DND-41 (cell line): ENCODE measurements around the gene HS3ST6.

Experiments
- CTCF ChIP-seq: IDR thresholded peaks from 2 replicates; pipeline ENCODE4 v1.5.1; 2012; ENCODE audit warnings: borderline replicate concordance, low read length, moderate library complexity, mild to moderate bottlenecking; ENCODE audit not compliant: poor library complexity, severe bottlenecking; ENCODE audit errors: extremely low read depth
- EZH2 ChIP-seq: IDR thresholded peaks from 3 replicates; pipeline ENCODE4 v1.6.1; 2012; ENCODE audit warnings: borderline replicate concordance, low read depth, mild to moderate bottlenecking, moderate library complexity, low read length, inconsistent platforms; ENCODE audit not compliant: severe bottlenecking

- TF ChIP-seq EZH2 (no peak), CTCF (no peak)
Measured at GRCh38 chr16:1895949-1896675, 22.1 kb downstream of the HS3ST6 start.
